K562 (cell line): ENCODE results near the gene MAPRE2. TPM values are rescaled to one million over a fixed set of nuclear protein-coding genes. Genes with fewer than 3 reads are reported as not detected.

ENCODE experiments used
- ATF7 ChIP-seq: fragments of 450-650 bp; IDR thresholded peaks from 2 replicates; pipeline ENCODE4 v1.7.1; 2014; ENCODE audit warnings: mild to moderate bottlenecking, moderate library complexity
- BRD9 ChIP-seq: fragments of 450-650 bp; IDR thresholded peaks from 2 replicates; pipeline ENCODE4 v1.6.1; 2018; ENCODE audit warnings: low read depth; ENCODE audit not compliant: partially characterized antibody
- CBFA2T3 ChIP-seq: fragments of 450-650 bp; IDR thresholded peaks from 2 replicates; pipeline ENCODE4 v1.6.1; 2017
- FOXA3 ChIP-seq, 2 experiments: fragments of 450-650 bp in 1 of 2; sonication (generic) in 1 of 2; formaldehyde crosslinking; IDR thresholded peaks in 1 of 2; conservative IDR thresholded peaks in 1 of 2; 2 replicates each; pipeline versions ENCODE4 v1.4.0 to v1.8.0; 2020 to 2022; ENCODE audit warnings: mild to moderate bottlenecking in 2 of 2, missing genetic modification reagents in 1 of 2
- VEZF1 ChIP-seq: fragments of 200-800 bp; sonication (Bioruptor generic); IDR thresholded peaks from 2 replicates; pipeline ENCODE4 v1.6.1; 2017; ENCODE audit warnings: missing genetic modification characterization, missing compliant biosample characterization
- polyA plus RNA-seq, 8 experiments: library from polyadenylated mRNA; depleted of rRNA in 4 of 8; stranded (reverse) in 5 of 8; unstranded in 3 of 8; fragments of >200 nt; fragmentation: Nextera tagmentation in 2 of 8; fragmentation: Illumina TruSeq in 1 of 8; extraction: Ambion mirVana in 2 of 8; extraction: Trizol in 1 of 8; gene quantifications; 2 replicates each; pipeline versions ENCODE4 v1.2.1 to v1.2.3, GENCODE V29; 2011 to 2014; ENCODE audit warnings: inconsistent platforms in 1 of 8, missing spikeins in 1 of 8
- total RNA-seq, 7 experiments: library from RNA; depleted of rRNA in 6 of 7; stranded (reverse); fragments of >200 nt in 6 of 7; fragmentation: Illumina TruSeq in 2 of 7; extraction: Trizol in 2 of 7; gene quantifications; 2 replicates each; pipeline versions ENCODE4 v1.2.1 to v1.2.3, GENCODE V29; 2011 to 2021; ENCODE audit warnings: low replicate concordance in 1 of 7
- TF ChIP-seq, protein P1 (sequence below), 2 experiments: IDR thresholded peaks; 2 replicates each; pipeline ENCODE4 v1.6.1; 2012; ENCODE audit warnings: improper control_type of control experiment in 2 of 2, low read depth in 2 of 2, low read length in 2 of 2, borderline replicate concordance in 1 of 2
- TF ChIP-seq, protein P2 (sequence below): fragments of 450-650 bp; formaldehyde crosslinking; IDR thresholded peaks from 2 replicates; pipeline ENCODE4 v1.4.0; 2022; ENCODE audit warnings: mild to moderate bottlenecking, moderate library complexity
- TF ChIP-seq, protein P3 (sequence below), 2 experiments: fragments of 250-450 bp in 1 of 2; fragments of 450-650 bp in 1 of 2; sonication (Bioruptor Pico) in 1 of 2; IDR thresholded peaks; 2 replicates each; pipeline versions ENCODE4 v1.6.1 to v1.8.0; 2016 to 2021; ENCODE audit warnings: mild to moderate bottlenecking in 2 of 2, moderate library complexity in 2 of 2, missing compliant biosample characterization in 1 of 2, missing genetic modification characterization in 1 of 2

MAPRE2 gene
- total and polyA plus RNA-seq, 9 of the 15 experiments (the other 6 are each of a cell fraction or from before 2014, with no cell fraction given) = 32.3 to 70.7 (median 40.7) TPM

GRCh38 chr18:35040988-35041814, at the start of gene MAPRE2 (continued):
- TF ChIP-seq, protein P1, sequence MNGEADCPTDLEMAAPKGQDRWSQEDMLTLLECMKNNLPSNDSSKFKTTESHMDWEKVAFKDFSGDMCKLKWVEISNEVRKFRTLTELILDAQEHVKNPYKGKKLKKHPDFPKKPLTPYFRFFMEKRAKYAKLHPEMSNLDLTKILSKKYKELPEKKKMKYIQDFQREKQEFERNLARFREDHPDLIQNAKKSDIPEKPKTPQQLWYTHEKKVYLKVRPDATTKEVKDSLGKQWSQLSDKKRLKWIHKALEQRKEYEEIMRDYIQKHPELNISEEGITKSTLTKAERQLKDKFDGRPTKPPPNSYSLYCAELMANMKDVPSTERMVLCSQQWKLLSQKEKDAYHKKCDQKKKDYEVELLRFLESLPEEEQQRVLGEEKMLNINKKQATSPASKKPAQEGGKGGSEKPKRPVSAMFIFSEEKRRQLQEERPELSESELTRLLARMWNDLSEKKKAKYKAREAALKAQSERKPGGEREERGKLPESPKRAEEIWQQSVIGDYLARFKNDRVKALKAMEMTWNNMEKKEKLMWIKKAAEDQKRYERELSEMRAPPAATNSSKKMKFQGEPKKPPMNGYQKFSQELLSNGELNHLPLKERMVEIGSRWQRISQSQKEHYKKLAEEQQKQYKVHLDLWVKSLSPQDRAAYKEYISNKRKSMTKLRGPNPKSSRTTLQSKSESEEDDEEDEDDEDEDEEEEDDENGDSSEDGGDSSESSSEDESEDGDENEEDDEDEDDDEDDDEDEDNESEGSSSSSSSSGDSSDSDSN (IDR thresholded peaks at IDR 0.05; ENCODE audit: borderline replicate concordance in 1 of 2, low read depth in 2 of 2, low read length in 2 of 2) = peak; percentile 27 to 38; a peak in 1 of 4 replicates
- peak; percentile 79 for TF ChIP-seq VEZF1 (CRISPR knock-in tag)
- TF ChIP-seq ATF7 = peak; percentile 93
- no peak for TF ChIP-seq BRD9
- TF ChIP-seq, protein P2, sequence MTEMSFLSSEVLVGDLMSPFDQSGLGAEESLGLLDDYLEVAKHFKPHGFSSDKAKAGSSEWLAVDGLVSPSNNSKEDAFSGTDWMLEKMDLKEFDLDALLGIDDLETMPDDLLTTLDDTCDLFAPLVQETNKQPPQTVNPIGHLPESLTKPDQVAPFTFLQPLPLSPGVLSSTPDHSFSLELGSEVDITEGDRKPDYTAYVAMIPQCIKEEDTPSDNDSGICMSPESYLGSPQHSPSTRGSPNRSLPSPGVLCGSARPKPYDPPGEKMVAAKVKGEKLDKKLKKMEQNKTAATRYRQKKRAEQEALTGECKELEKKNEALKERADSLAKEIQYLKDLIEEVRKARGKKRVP (CRISPR knock-in tag) = 0 out of 2 replicates have a peak, but pooled peaks have one; percentile 8
- TF ChIP-seq FOXA3 (CRISPR knock-in tag; conservative IDR thresholded peaks at IDR 0.05 in 1 of 2, IDR thresholded peaks at IDR 0.05 in 1 of 2) = peak; percentile 52 to 92; a peak in 3 of 4 replicates
- TF ChIP-seq, protein P3, sequence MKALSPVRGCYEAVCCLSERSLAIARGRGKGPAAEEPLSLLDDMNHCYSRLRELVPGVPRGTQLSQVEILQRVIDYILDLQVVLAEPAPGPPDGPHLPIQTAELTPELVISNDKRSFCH (CRISPR knock-in tag; IDR thresholded peaks at IDR 0.05) = no peak
- TF ChIP-seq, protein P3 (tag; IDR thresholded peaks at IDR 0.05) = 0 out of 2 replicates have a peak, but pooled peaks have one; percentile 32
- 0 out of 2 replicates have a peak, but pooled peaks have one; percentile 4 for TF ChIP-seq CBFA2T3
